IMR-90 (cell line): ENCODE measurements around the gene IREB2. TPM values are rescaled to one million over a fixed set of nuclear protein-coding genes. Genes with fewer than 3 reads are reported as not detected.

Source experiments
- ELK1 ChIP-seq: fragments of 150-350 bp; IDR thresholded peaks from 2 replicates; pipeline ENCODE4 v1.6.1; 2016; ENCODE audit warnings: low read depth, mild to moderate bottlenecking, low read length, moderate library complexity, borderline replicate concordance
- USF2 ChIP-seq: fragments of 150-350 bp; IDR thresholded peaks from 2 replicates; pipeline ENCODE4 v1.6.1; 2017; ENCODE audit warnings: mild to moderate bottlenecking, antibody characterized with exemption, low read length, low read depth
- polyA plus RNA-seq, 3 experiments: library from polyadenylated mRNA; depleted of rRNA; stranded (reverse); fragments of >200 nt; gene quantifications; 2 replicates each; pipeline ENCODE4 v1.2.3, GENCODE V29; 2012; ENCODE audit warnings: low replicate concordance in 1 of 3
- total RNA-seq: library from RNA; depleted of rRNA; stranded (reverse); fragments of >200 nt; gene quantifications from 2 replicates; pipeline ENCODE4 v1.2.3, GENCODE V29; 2012

Gene IREB2
- total and polyA plus RNA-seq, 2 of the 4 experiments (the other 2 are of a cell fraction), result 12.2 to 13.5 TPM

DNA sequence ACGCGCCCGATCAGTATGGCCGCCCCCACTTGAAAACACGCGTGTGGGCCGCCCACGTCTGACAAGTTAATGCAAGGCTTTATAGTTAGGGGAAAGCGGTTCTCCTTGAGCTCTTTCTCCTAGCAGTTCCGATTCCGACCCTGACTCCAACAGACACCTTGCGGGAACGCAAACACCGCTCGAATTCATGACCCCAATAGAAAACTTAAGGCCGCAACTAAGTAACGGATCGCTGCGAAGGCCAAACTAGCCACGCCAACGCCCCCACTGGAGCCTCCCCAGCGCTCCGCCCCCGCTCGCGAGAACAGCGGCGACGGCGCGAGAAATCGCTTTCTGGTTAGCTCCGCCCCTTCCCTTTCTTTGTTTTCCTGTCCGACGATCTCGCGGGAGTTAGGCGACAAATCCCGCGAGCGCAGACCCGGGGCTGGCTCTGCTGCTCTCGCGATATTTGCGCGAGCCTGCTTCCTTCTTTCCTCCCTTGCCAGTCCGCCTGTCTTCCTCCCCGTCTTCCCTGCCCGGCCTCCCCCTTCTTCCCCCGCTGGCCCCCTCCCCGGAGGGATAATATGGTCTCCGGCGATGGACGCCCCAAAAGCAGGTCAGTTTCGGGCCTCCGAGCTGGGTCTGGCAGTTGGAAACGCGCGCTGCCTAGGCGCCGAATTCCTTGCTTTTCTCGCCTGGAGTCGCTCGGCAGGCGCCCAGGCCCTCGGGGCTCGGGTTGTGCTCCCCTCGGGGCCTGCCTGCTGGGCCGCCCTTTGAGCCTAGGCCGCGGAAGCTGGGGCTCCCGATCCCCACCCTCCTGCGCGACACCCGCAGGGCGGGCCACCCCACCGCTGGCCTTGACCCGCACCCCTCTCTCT lies at the start of gene IREB2 (continued):
- TF ChIP-seq ELK1 (no peak), USF2 (no peak; the same call in 1 of the 2 replicates)
